MCF 10A (cell line): ENCODE results near the gene CDNF. TPM values are rescaled to one million over a fixed set of nuclear protein-coding genes. Genes with fewer than 3 reads are reported as not detected.

Experiments used
- BruUV-seq: library from RNA; stranded (reverse); fragments of 400-500 nt; replicated peaks from 2 replicates; lab custom pipeline; 2021; lab: Mats Ljungman, UMichigan
- CTCF ChIA-PET: fragments of 300-600 bp; sonication (Branson Sonifier 250); formaldehyde crosslinking; extraction: SDS; loops from one replicate; lab custom pipeline; 2021; ENCODE audit warnings: antibody characterized with exemption, inconsistent platforms; lab: Yijun Ruan, JAX
- POLR2A ChIA-PET: fragments of 300-600, 350-650 bp; sonication (Branson Sonifier 250); formaldehyde crosslinking; extraction: SDS; loops from one replicate; lab custom pipeline; 2020; ENCODE audit warnings: antibody characterized with exemption, inconsistent platforms; lab: Yijun Ruan, JAX
- DNase-seq: peaks from one replicate; pipeline ENCODE4 v3.0.0-alpha.2; 2018; ENCODE audit not compliant: unreplicated experiment
- H3K27ac Mint-ChIP-seq: one replicate; pipeline ENCODE4 v1.8.0; 2022; ENCODE audit warnings: mild to moderate bottlenecking, low read depth, mixed read lengths; ENCODE audit not compliant: unreplicated experiment
- H3K27me3 Mint-ChIP-seq: one replicate; pipeline ENCODE4 v1.8.0; 2022; ENCODE audit warnings: mixed read lengths; ENCODE audit not compliant: insufficient read depth, unreplicated experiment
- H3K36me3 Mint-ChIP-seq: one replicate; pipeline ENCODE4 v1.8.0; 2022; ENCODE audit warnings: mild to moderate bottlenecking, moderate library complexity, mixed read lengths; ENCODE audit not compliant: insufficient read depth, unreplicated experiment
- H3K4me1 Mint-ChIP-seq: one replicate; pipeline ENCODE4 v1.8.0; 2022; ENCODE audit warnings: mixed read lengths; ENCODE audit not compliant: insufficient read depth, unreplicated experiment
- H3K4me3 Mint-ChIP-seq: one replicate; pipeline ENCODE4 v1.8.0; 2022; ENCODE audit warnings: mild to moderate bottlenecking, moderate library complexity, mixed read lengths; ENCODE audit not compliant: unreplicated experiment
- H3K9me3 Mint-ChIP-seq: one replicate; pipeline ENCODE4 v1.8.0; 2022; ENCODE audit warnings: mixed read lengths; ENCODE audit not compliant: unreplicated experiment
- CTCF ChIP-seq: fragments of 200-600 bp; IDR thresholded peaks from one replicate; pipeline ENCODE4 v1.8.0; 2022; ENCODE audit warnings: antibody characterized with exemption, mild to moderate bottlenecking; ENCODE audit not compliant: unreplicated experiment
- intact Hi-C: fragments of 100-400 bp; cut with micrococcal nuclease; formaldehyde crosslinking; loops from 2 replicates; pipeline ENCODE4 v1.14.1; 2022
- total RNA-seq: library from RNA; stranded (reverse); gene quantifications from 2 replicates; pipeline ENCODE4 v1.2.3, GENCODE V29; 2022

Gene CDNF
- total RNA-seq, 1 experiment from 2014 or later, result 2.9 TPM

DNA sequence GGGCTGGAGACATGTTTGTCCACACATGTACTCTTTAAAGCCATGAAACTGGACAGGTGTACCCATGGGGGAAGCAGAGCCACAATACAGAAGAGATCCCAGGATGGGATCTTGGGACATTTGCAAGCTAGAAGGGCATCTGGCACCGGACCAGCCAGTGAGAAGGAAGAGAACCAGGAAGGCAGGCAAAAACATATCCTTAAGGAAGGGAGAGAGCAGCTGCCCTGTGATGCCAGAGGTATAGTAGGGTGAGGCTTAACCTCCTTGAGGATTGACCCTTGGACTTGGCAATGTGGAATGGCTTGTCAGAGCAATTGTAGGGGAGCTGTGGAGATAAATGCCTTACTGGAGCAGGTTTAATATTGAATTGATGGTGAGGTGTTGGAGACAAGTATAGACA is 23.0 kb upstream of the CDNF start:
- BruUV-seq, result no TSS peak
- POLR2A ChIA-PET, result interaction anchor here (0.7 to 2.0 kb wide), 4 partner anchors 9 to 478 kb away, joined by 3 to 6 read pairs (median 3); partner anchors contain the start of genes CDNF, HSPA14 and MSANTD7
- H3K4me3 Mint-ChIP-seq, result no peak overlapping the region
- no peaks in the 10 kb centered on the region for H3K27me3 Mint-ChIP-seq
- peak overlapping the region; percentile 7 for H3K27ac Mint-ChIP-seq
- CTCF ChIA-PET, result no interaction called here
- TF ChIP-seq CTCF, result no peak
- intact Hi-C loops, result no loop called here
- H3K36me3 Mint-ChIP-seq, result peaks cover 20% of the 10 kb centered on the region
- H3K9me3 Mint-ChIP-seq, result no peaks in the 10 kb centered on the region
- no peaks in the 10 kb centered on the region for H3K4me1 Mint-ChIP-seq
- DNase-seq, result no peak

GRCh38 chr10:14859775-14860174 is 21.9 kb upstream of the CDNF start:
- no peak overlapping the region for H3K4me3 Mint-ChIP-seq
- peak overlapping the region; percentile 7 for H3K27ac Mint-ChIP-seq
- POLR2A ChIA-PET, result interaction anchor here (0.6 to 2.0 kb wide), 4 partner anchors 8 to 108 kb away, joined by 3 to 6 read pairs (median 4); partner anchors contain the start of genes CDNF, HSPA14 and MSANTD7
- no peaks in the 10 kb centered on the region for H3K4me1 Mint-ChIP-seq
- no peaks in the 10 kb centered on the region for H3K27me3 Mint-ChIP-seq
- no peaks in the 10 kb centered on the region for H3K9me3 Mint-ChIP-seq
- H3K36me3 Mint-ChIP-seq, result peaks cover 29% of the 10 kb centered on the region
- CTCF ChIA-PET, result interaction anchor here (0.9 kb wide), 1 partner anchor 15 kb away, joined by 3 read pairs; no protein-coding TSS in a partner anchor
- no TSS peak for BruUV-seq
- intact Hi-C loops, result no loop called here
- no peak for DNase-seq
- TF ChIP-seq CTCF, result no peak

DNA sequence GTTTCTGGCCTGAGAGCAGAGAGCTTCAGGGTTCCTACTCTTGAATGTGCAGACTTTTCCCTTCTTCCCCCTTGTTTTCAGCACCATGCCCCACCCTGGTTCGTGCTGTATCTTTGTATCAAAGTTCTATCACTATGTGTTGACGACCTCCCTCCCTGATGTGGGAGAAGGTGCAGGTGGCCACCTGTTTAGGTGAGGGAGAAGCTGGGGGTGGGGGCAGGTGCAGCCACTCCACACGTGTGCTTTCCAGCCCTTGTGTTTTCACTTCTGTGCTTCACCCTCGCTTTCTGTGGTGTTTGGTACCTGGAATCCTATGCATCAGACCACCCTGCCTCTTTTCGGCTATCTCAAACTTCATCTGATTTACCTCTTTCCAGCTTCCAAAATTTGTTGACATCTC is 21.2 kb upstream of the CDNF start:
- peaks cover 36% of the 10 kb centered on the region for H3K36me3 Mint-ChIP-seq
- no peak for DNase-seq
- no peaks in the 10 kb centered on the region for H3K9me3 Mint-ChIP-seq
- POLR2A ChIA-PET, result interaction anchor here (1.1 to 2.0 kb wide), 2 partner anchors 19 to 22 kb away, joined by 4 to 6 read pairs; partner anchors contain the start of genes CDNF, HSPA14 and MSANTD7
- intact Hi-C loops, result no loop called here
- H3K27me3 Mint-ChIP-seq, result no peaks in the 10 kb centered on the region
- H3K27ac Mint-ChIP-seq, result no peak overlapping the region
- H3K4me1 Mint-ChIP-seq, result no peaks in the 10 kb centered on the region
- CTCF ChIA-PET, result interaction anchor here (0.7 to 0.9 kb wide), 3 partner anchors 8 to 46 kb away, joined by 3 read pairs; no protein-coding TSS in a partner anchor
- no peak for TF ChIP-seq CTCF
- BruUV-seq, result no TSS peak
- no peak overlapping the region for H3K4me3 Mint-ChIP-seq

DNA sequence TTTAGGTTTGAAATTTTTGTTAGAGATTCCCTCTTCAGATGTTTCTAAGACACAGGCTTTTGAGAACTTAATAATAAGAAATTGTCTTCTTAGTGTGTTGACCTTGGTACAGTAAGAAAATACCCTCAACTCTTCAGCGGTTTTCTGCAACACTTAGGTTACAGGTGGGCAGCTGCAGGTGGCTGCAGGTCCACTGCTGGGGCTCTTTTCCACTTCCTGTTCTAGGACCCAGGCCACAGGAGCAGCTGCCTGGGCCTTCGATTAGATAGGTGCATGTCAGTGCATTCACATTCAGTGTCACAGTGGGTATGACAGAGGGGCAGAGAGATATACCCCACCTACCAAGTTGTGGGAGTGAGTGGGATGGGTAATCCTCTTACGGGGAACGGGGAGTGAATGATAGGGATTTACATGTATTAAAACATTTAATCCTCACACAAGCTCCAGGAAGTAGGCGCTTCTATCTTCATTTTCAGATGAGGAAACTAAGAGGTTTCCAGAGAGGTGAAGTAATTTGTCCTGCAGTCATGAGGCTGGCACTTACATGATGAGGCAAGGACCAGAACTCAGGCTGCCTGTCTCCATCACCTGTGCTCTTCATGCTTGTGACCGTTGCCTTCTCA is 20.6 kb upstream of the CDNF start:
- no peak for DNase-seq
- Mint-ChIP-seq H3K27ac (no peak overlapping the region), H3K36me3 (peaks cover 42% of the 10 kb centered on the region), H3K27me3 (no peaks in the 10 kb centered on the region), H3K4me1 (no peaks in the 10 kb centered on the region), H3K9me3 (no peaks in the 10 kb centered on the region), H3K4me3 (no peak overlapping the region)
- intact Hi-C loops, result no loop called here
- TF ChIP-seq CTCF, result no peak
- ChIA-PET POLR2A (interaction anchor here (0.6 to 2.0 kb wide), 2 partner anchors 20 to 21 kb away, joined by 3 to 6 read pairs; partner anchors contain the start of genes CDNF, HSPA14 and MSANTD7), CTCF (interaction anchor here (0.9 kb wide), 1 partner anchor 46 kb away, joined by 3 read pairs; no protein-coding TSS in a partner anchor)
- no TSS peak for BruUV-seq
